ENCODE results near the gene C17orf67.

GRCh38 chr17:56771975-56772374 is 61.7 kb downstream of the C17orf67 start:
- TF ChIP-seq, protein P1, sequence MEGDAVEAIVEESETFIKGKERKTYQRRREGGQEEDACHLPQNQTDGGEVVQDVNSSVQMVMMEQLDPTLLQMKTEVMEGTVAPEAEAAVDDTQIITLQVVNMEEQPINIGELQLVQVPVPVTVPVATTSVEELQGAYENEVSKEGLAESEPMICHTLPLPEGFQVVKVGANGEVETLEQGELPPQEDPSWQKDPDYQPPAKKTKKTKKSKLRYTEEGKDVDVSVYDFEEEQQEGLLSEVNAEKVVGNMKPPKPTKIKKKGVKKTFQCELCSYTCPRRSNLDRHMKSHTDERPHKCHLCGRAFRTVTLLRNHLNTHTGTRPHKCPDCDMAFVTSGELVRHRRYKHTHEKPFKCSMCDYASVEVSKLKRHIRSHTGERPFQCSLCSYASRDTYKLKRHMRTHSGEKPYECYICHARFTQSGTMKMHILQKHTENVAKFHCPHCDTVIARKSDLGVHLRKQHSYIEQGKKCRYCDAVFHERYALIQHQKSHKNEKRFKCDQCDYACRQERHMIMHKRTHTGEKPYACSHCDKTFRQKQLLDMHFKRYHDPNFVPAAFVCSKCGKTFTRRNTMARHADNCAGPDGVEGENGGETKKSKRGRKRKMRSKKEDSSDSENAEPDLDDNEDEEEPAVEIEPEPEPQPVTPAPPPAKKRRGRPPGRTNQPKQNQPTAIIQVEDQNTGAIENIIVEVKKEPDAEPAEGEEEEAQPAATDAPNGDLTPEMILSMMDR (optimal IDR thresholded peaks at IDR 0.05 in 1 of 3, IDR thresholded peaks at IDR 0.05 in 1 of 3, conservative IDR thresholded peaks at IDR 0.05 in 1 of 3; ENCODE audit: extremely low read depth in 1 of 3, insufficient read depth in 2 of 3, low read length in 3 of 3): no peak
- TF ChIP-seq EZH2 (IDR thresholded peaks at IDR 0.05; ENCODE audit: low read length): no peak

All from keratinocyte (primary cell).